Caco-2 (cell line): ENCODE results near the gene FGFRL1. TPM values are rescaled to one million over a fixed set of nuclear protein-coding genes. Genes with fewer than 3 reads are reported as not detected.

ENCODE experiments used
- BruUV-seq: library from RNA; stranded (reverse); fragments of 400-500 nt; replicated peaks from 2 replicates; lab custom pipeline; 2021; lab: Mats Ljungman, UMichigan
- CTCF ChIA-PET: fragments of 300-600 bp; sonication (Branson Sonifier 250); formaldehyde crosslinking; loops from one replicate; lab custom pipeline; 2022; ENCODE audit warnings: antibody characterized with exemption; lab: Charles Lee
- POLR2A ChIA-PET: fragments of 300-600 bp; sonication (Branson Sonifier 250); formaldehyde crosslinking; loops from one replicate; lab custom pipeline; 2022; ENCODE audit warnings: antibody characterized with exemption; lab: Charles Lee
- DNase-seq, 2 experiments: peaks; one replicate each; pipeline versions ENCODE4 v3.0.0 to v3.0.0-alpha.2; 2020 to 2022
- H3K27me3 ChIP-seq: replicated peaks from 2 replicates; pipeline ENCODE4 v1.6.0; 2011; ENCODE audit warnings: low read length; ENCODE audit not compliant: control insufficient read depth, insufficient read depth
- H3K36me3 ChIP-seq: 2 replicates; pipeline ENCODE4 v1.5.1; 2011; ENCODE audit warnings: low read length; ENCODE audit not compliant: control insufficient read depth, insufficient read depth
- H3K4me1 ChIP-seq: fragments of 250-450 bp; sonication (Bioruptor Pico); 2 replicates; pipeline ENCODE4 v1.5.1; 2020; ENCODE audit warnings: mild to moderate bottlenecking
- H3K4me3 ChIP-seq: 2 replicates; pipeline ENCODE4 v1.5.1; 2011; ENCODE audit warnings: low read depth, mild to moderate bottlenecking, control low read depth, low read length
- H3K9me3 ChIP-seq: fragments of 250-450 bp; sonication (Bioruptor Pico); 2 replicates; pipeline ENCODE4 v1.5.1; 2020; ENCODE audit warnings: mild to moderate bottlenecking, moderate library complexity
- H3K27ac Mint-ChIP-seq: one replicate; pipeline ENCODE4 v1.8.0; 2022; ENCODE audit warnings: mixed read lengths; ENCODE audit not compliant: unreplicated experiment
- H3K27me3 Mint-ChIP-seq: one replicate; pipeline ENCODE4 v1.8.0; 2022; ENCODE audit warnings: mixed read lengths; ENCODE audit not compliant: insufficient read depth, unreplicated experiment
- H3K36me3 Mint-ChIP-seq: one replicate; pipeline ENCODE4 v1.8.0; 2022; ENCODE audit warnings: mild to moderate bottlenecking, mixed read lengths; ENCODE audit not compliant: insufficient read depth, unreplicated experiment
- H3K4me1 Mint-ChIP-seq: one replicate; pipeline ENCODE4 v1.8.0; 2022; ENCODE audit warnings: low read depth, mixed read lengths; ENCODE audit not compliant: unreplicated experiment
- H3K4me3 Mint-ChIP-seq: one replicate; pipeline ENCODE4 v1.8.0; 2022; ENCODE audit warnings: mild to moderate bottlenecking, moderate library complexity, mixed read lengths; ENCODE audit not compliant: unreplicated experiment
- H3K9me3 Mint-ChIP-seq: one replicate; pipeline ENCODE4 v1.8.0; 2022; ENCODE audit warnings: mixed read lengths; ENCODE audit not compliant: unreplicated experiment
- intact Hi-C: fragments of 100-400 bp; cut with micrococcal nuclease; formaldehyde crosslinking; loops from one replicate; pipeline ENCODE4 v1.10.0; 2022; ENCODE audit not compliant: unreplicated experiment
- total RNA-seq: library from RNA; stranded (reverse); gene quantifications from 2 replicates; pipeline ENCODE4 v1.2.3, GENCODE V29; 2022
- TF ChIP-seq, protein P1 (sequence below), 2 experiments: fragments of 200-600 bp in 1 of 2; IDR thresholded peaks; 1 replicate in 1 of 2; 2 replicates in 1 of 2; pipeline versions ENCODE4 v1.5.1 to v1.8.0; 2011 to 2022; ENCODE audit warnings: antibody characterized with exemption in 1 of 2, control low read depth in 1 of 2, inconsistent platforms in 1 of 2, low read depth in 1 of 2, low read length in 1 of 2, mild to moderate bottlenecking in 1 of 2, moderate library complexity in 1 of 2; ENCODE audit not compliant: insufficient read depth in 1 of 2, severe bottlenecking in 1 of 2, unreplicated experiment in 1 of 2

The FGFRL1 gene
- total RNA-seq, 1 experiment from 2014 or later: 26.0 TPM

DNA sequence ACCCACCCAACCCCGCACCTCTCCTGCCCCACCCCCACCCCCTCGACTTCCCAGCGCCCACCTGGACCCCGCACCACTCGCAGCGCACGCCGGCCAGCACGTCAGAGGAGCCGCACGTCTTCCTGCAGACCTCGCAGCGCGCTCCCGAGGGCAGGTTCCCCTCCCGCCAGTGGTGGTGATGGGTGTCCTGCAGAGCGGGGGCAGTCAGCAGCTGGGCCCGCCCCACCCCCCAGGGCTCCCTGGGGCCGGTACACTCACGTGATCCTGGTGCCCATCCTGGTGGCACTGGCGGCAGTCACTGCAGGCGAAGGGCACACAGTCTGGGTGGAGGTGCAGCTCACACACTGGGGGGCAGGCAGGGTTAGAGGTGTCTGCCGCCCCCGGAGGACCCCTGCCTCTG, 43.2 kb upstream of the FGFRL1 start:
- CTCF ChIA-PET: no interaction called here
- no TSS peak for BruUV-seq
- Histone ChIP-seq H3K4me1 (peaks cover 6% of the 10 kb centered on the region; the same call in 1 of the 2 replicates), H3K27me3 (no peaks in the 10 kb centered on the region), H3K4me3 (no peak overlapping the region), H3K36me3 (no peaks in the 10 kb centered on the region), H3K9me3 (no peaks in the 10 kb centered on the region)
- no peak for DNase-seq
- Mint-ChIP-seq H3K27me3 (no peaks in the 10 kb centered on the region), H3K4me1 (no peaks in the 10 kb centered on the region), H3K27ac (no peak overlapping the region), H3K9me3 (no peaks in the 10 kb centered on the region), H3K4me3 (no peak overlapping the region), H3K36me3 (peaks cover 13% of the 10 kb centered on the region)
- POLR2A ChIA-PET: no interaction called here
- intact Hi-C loops: no loop called here
- TF ChIP-seq, protein P1, sequence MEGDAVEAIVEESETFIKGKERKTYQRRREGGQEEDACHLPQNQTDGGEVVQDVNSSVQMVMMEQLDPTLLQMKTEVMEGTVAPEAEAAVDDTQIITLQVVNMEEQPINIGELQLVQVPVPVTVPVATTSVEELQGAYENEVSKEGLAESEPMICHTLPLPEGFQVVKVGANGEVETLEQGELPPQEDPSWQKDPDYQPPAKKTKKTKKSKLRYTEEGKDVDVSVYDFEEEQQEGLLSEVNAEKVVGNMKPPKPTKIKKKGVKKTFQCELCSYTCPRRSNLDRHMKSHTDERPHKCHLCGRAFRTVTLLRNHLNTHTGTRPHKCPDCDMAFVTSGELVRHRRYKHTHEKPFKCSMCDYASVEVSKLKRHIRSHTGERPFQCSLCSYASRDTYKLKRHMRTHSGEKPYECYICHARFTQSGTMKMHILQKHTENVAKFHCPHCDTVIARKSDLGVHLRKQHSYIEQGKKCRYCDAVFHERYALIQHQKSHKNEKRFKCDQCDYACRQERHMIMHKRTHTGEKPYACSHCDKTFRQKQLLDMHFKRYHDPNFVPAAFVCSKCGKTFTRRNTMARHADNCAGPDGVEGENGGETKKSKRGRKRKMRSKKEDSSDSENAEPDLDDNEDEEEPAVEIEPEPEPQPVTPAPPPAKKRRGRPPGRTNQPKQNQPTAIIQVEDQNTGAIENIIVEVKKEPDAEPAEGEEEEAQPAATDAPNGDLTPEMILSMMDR (IDR thresholded peaks at IDR 0.05; ENCODE audit: insufficient read depth in 1 of 2, low read depth in 1 of 2, low read length in 1 of 2, severe bottlenecking in 1 of 2, unreplicated experiment in 1 of 2): no peak

DNA sequence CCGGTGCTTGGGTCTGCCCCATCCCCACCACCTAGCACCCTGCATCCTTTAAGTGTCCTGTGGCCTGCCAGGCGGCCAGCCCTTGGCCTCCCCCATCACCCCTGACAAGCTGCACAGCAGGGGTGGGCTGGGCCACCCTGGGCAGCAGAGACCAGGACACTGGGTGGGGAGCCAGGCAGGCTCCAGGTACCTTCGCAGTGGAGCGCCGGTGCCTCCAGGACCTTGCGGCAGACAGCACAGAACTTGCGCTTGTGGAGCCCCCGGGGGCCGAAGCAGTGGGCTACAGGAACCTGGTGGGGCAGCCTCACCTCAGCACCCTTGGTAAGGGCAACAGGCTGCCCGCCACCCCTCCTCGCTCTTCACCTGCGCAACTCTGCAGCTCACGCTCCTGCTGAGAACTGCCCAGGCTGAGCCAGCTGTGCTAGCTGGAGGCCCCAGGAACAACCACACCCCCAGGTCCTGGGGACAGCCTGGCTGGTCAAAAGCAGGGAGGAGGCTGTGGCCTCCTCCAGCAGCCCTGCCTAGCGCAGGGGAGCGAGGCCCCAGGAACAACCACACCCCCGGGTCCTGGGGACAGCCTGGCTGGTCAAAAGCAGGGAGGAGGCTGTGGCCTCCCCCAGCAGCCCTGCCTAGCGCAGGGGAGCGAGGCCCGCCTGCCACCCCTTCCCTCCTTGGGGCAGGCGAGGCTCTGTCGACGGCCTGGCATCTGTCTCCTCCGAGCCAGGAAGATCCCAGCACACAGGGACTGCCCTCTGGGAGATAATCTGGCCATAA, 42.6 kb upstream of the FGFRL1 start:
- no peak overlapping the region for H3K4me3 Mint-ChIP-seq
- no peaks in the 10 kb centered on the region for H3K9me3 ChIP-seq
- H3K4me1 ChIP-seq: peaks cover 6% of the 10 kb centered on the region; the same call in 1 of the 2 replicates
- BruUV-seq: no TSS peak
- intact Hi-C loops: no loop called here
- no peaks in the 10 kb centered on the region for H3K4me1 Mint-ChIP-seq
- no peaks in the 10 kb centered on the region for H3K27me3 ChIP-seq
- no peak for DNase-seq
- H3K36me3 Mint-ChIP-seq: peaks cover 8% of the 10 kb centered on the region
- no peak overlapping the region for H3K4me3 ChIP-seq
- H3K9me3 Mint-ChIP-seq: no peaks in the 10 kb centered on the region
- H3K27me3 Mint-ChIP-seq: no peaks in the 10 kb centered on the region
- H3K36me3 ChIP-seq: no peaks in the 10 kb centered on the region
- ChIA-PET CTCF (no interaction called here), POLR2A (no interaction called here)
- H3K27ac Mint-ChIP-seq: no peak overlapping the region
- TF ChIP-seq, protein P1 (IDR thresholded peaks at IDR 0.05; ENCODE audit: insufficient read depth in 1 of 2, low read depth in 1 of 2, low read length in 1 of 2, severe bottlenecking in 1 of 2, unreplicated experiment in 1 of 2): no peak

DNA sequence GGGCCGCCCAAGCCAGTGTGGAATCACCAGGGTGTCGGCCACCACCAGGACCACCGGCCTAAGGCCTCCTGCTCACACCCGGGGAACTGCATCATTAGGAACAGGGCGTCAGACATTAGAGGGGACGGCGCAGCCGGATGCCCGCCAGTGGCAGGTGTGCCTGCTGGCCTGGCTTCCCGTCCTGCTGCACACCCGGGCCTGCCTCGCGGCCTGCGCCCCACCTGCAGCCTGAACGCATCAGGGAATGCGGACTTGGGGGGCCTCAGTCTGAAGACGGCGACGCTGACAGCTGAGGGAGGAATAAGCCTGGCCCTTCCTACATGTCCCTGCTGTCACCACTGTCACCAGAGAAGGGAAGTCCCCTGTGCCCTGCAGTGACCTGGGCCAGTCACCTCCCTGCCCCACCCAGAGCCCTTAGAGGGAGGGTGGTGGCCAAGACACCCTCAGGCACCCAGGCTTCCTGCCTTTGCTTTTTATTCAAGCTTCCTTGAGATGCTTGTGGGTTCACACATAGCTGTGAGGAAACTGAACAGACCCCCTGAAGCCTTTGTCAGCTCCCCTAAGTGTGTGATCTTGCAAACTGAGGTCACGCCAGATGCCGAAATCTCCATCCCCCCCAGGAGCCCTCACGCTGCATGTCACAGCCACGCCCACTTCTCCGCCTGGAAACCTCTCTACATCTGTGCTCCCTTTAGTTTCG, 41.2 kb upstream of the FGFRL1 start:
- Histone ChIP-seq H3K36me3 (no peaks in the 10 kb centered on the region), H3K4me1 (peaks cover 6% of the 10 kb centered on the region; the same call in 1 of the 2 replicates), H3K9me3 (no peaks in the 10 kb centered on the region; the same call in 1 of the 2 replicates), H3K27me3 (no peaks in the 10 kb centered on the region), H3K4me3 (no peak overlapping the region)
- no peak overlapping the region for H3K4me3 Mint-ChIP-seq
- CTCF ChIA-PET: no interaction called here
- no peaks in the 10 kb centered on the region for H3K9me3 Mint-ChIP-seq
- no peaks in the 10 kb centered on the region for H3K27me3 Mint-ChIP-seq
- peaks cover 8% of the 10 kb centered on the region for H3K36me3 Mint-ChIP-seq
- BruUV-seq: TSS peak; percentile 21
- DNase-seq: no peak
- H3K27ac Mint-ChIP-seq: no peak overlapping the region
- POLR2A ChIA-PET: interaction anchor here (0.5 kb wide), 1 partner anchor 304 kb away, joined by 11 read pairs; no protein-coding TSS in a partner anchor
- no peaks in the 10 kb centered on the region for H3K4me1 Mint-ChIP-seq
- intact Hi-C loops: loop anchor here (5.0 kb wide), 1 partner anchor 38 kb away; the partner anchor contains the start of genes GAK and TMEM175
- TF ChIP-seq, protein P1 (IDR thresholded peaks at IDR 0.05; ENCODE audit: insufficient read depth in 1 of 2, low read depth in 1 of 2, low read length in 1 of 2, severe bottlenecking in 1 of 2, unreplicated experiment in 1 of 2): no peak
